NCI-H748 (cell line): Measurements from ENCODE around the gene KPNA2.
"Not testable (repeated sequence)": the region's sequence is repeated elsewhere in the genome, so short reads cannot be mapped to it uniquely, and the experiment has no call there.

ENCODE experiments used
- DNase-seq: peaks from one replicate; lab custom pipeline; 2025; ENCODE audit not compliant: unreplicated experiment; lab: John Stamatoyannopoulos, UW

KPNA2 gene

DNA sequence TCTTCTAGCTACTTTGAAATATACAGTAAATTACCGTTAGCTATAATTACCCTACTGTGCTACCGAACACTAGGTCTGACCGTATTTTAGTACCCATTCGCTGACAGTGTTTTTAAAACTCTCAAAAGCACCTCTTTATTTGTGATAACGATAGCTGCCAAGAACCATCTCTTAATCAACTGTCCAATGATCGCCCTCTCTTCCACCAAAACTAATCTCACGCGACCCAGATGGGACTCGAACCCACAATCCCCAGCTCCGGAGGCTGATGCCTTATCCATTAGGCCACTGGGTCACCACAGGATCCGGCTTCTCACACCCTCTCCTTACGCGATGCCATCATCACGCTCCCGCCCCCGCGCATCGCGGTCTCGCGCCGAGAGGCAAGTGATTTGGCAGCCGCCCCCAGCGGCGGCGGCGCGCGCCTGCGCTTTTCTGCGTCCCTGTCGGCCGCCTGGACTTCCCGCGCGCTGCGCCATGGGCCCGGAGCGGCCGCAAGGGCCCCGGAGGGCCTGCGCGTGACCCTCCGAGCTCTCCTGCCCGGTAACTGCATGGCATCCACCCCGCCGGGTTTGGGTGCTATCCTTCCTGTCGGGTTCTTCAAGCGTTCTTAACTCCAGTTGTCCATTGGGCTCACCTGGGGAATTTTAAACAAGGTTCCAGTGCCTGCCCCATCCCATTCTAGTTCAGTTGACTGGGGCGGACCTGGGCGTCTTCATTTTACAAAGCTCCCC lies 15.7 kb upstream of the KPNA2 start:
- DNase-seq, result peak; percentile 95

DNA sequence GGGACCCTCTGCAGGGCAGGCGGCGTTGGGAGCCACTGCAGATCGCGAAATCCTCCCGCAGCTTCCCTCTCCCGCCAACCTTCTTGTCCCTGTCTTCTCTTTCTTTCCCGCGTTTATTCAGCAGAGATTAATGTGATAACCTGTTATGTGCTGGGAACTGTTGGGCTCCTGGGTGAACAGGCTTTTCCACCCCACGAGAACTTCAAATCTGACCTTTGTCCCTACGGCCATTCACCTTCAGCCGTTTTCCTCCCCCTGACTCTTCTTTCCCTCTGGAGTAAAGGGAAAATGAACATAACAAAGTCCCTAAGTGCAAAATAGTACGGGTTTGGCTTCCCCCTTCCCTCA lies 15.2 kb upstream of the KPNA2 start:
- peak; percentile 76 for DNase-seq

DNA sequence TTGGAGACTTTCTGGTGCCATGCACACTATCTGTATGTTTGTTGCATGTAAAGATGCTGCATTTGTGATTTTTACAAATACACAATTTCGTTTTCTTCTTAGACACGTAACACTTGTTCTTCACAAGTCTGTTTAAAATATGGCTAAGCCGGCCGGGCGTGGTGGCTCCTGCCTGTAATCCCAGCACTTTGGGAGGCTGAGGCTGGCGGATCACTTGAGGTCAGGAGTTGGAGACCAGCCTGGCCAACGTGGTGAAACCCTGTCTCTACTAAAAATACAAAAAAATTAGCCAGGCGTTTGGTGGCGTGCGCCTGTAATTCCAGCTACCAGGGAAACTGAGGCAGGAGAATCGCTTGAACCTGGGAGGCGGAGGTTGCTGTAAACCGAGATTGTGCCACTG lies 14.7 kb upstream of the KPNA2 start:
- not testable (repeated sequence) for DNase-seq

DNA sequence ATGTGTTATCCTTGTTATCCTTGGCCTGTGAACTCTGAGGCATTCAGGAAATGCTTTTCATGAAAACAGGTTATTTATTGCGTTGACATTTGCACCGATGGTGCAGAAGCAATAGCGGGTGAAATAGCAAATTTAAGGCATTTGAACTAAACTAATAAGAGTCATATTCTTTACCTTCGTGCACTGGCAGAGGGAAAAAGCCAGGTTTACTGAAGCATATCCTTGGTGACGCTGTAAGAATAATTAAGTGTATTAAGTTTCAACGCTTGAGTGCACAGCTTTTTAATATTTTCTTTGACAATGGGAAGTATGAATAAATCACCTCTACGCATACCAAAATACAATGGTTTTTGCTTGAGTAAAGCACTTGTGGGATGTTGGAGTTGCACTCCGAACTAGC lies 13.6 kb upstream of the KPNA2 start:
- no peak for DNase-seq

DNA sequence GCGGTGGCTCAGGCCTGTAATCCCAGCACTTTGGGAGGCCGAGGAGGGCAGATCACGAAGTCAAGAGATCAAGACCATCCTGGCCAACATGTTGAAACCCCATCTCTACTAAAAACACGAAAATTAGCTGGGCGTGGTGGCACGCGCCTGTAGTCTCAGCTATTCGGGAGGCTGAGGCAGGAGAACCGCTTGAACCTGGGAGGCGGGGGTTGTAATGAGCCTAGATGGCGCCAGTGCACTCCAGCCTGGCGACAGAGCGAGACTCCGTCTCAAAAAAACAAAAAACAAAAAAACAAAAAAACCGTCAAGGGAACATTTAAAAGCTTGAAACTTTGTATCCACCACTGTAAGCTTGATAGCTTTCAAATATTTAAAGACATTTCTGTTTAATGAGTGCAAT lies 13.0 kb upstream of the KPNA2 start:
- not testable (repeated sequence) for DNase-seq

DNA sequence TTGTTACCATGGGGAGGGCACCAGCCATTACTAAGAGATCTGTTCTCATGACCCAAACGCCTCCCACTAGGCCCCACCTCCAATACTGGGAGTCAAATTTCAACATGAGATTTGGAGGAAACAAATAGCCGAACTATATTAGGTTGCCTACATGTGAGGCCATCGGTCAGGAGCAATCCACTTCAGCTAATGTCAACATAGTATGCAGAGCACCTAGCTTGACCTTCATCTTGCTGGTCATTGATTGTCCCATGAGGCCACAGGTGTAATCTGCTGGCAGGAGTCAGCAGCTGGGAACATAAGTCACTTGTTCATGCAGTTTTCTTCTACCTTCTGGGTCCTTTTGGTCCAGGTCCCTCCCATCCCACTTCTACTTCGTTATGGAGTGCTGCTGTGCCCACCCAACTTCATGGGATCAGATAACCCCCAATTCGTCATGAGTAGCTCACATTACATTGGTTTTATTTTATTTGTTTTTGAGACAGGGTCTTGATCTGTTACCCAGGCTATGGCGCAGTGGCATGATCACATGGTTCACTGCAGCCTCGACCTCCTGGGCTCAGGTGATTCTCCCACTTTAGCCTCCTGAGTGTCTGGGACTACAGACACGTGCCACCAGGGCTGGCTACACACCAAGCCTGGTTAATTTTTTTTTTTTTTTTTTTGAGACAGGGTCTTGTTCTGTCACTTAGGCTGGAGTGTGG lies 5.9 kb upstream of the KPNA2 start:
- DNase-seq, result peak; percentile 61

DNA sequence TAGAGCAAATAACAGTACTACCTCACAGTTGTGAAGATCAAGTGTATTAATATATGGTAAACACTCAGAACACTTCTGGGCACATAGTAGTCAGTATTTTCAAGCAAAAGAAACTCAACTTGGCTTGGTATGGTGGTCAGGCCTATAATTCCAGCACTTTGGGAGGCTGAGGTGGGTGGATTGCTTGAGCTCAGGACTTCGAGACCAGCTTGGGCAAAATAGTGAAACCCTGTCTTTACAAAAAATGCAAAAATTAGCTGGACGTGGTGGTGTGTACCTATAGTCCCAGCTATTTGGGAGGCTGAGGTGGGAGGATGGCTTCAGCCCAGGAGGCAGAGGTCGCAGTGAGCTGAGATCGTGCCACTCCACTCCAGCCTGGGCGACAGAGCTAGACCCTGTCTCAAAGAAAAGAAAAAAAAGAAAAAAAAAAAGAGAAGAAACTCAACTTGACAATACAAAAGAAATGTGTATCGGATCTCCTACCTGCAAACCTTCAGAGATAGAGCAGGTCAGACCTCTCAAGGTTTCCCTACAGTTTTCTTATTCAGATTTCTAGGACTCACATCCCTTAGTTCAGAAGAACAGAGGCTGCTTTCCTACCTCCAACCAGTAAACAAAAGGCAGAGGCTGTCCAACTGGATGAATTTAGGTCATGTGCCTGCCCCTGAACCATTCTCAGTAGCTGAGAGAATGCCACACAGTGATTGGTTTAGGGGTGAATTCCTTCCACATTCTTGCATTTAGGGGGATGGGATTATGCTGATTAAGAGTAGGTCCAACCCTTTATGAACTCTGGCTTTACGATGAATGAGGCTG lies 1.7 kb upstream of the KPNA2 start:
- peak; percentile 75 for DNase-seq

DNA sequence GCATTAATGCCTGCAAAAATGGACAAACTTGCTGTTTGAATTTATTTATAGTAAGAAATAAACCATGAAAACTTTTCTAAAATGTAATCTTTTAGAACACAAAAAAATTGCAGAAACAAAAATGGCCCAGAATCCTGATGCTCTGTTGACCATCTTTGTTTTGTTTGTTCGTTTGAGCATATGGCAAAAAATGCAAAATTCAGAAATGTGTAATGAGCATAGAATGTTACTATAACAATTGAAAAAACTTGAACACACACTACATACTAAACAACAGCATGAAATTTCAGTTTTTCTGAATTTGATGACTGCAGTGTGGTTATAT lies 1.1 kb upstream of the KPNA2 start:
- no peak for DNase-seq

DNA sequence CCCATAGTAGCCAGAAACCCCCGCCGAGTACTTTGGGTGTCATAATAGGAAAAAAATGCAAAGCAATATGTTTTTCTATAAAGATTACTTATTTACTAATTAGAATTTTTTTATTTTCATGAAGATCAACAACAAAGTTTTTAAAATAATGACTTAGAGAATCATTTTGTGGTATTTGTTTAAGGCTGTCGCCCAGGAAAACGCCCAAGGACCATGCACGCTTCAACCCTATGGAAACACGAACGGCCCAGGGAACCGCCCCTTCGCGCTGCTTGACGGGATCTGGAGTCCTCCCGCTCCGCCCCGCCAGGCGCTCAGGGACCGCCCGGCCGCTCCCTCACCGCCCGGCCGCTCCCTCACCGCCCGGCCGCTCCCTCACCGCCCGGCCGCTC lies 408 bp upstream of the KPNA2 start:
- peak; percentile 99 for DNase-seq

DNA sequence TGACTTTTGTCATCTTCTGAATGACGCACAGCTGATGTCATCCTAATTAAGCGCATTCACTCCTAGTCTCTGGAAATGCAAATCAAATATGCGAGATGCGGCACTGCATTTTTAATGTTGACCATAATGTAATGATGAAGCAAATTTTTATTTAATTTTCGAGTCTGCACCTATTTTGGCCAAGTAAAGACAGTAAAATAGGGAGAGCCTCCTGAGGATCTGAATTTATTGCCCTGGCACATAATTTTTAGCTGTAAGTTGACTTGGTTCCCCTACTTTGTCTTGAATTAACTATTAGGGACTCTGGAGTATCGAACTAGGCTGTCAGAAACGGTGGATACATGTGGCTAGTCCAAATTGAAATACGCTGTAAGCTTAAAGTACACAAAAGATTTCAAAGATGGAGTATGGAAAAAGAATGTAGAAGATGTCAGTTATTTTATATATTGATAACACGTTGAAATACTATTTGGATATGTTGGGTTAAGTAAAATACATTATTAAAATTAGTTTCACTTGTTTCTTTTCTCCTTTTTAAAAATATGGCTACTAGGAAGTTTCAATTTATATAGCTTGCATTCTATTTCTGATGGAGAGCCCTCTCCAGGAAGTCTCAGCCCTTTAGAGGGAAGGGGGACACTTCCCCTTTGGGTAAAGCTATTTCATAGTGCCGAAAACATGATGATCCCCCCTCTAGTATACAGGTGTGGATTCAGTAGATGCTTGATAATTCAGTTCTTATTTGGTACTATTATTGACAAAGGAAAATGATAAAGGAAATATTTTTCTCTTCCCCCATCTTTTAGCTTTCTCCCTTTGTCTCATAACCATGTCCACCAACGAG lies 991 bp downstream of the KPNA2 start:
- DNase-seq, result no peak

DNA sequence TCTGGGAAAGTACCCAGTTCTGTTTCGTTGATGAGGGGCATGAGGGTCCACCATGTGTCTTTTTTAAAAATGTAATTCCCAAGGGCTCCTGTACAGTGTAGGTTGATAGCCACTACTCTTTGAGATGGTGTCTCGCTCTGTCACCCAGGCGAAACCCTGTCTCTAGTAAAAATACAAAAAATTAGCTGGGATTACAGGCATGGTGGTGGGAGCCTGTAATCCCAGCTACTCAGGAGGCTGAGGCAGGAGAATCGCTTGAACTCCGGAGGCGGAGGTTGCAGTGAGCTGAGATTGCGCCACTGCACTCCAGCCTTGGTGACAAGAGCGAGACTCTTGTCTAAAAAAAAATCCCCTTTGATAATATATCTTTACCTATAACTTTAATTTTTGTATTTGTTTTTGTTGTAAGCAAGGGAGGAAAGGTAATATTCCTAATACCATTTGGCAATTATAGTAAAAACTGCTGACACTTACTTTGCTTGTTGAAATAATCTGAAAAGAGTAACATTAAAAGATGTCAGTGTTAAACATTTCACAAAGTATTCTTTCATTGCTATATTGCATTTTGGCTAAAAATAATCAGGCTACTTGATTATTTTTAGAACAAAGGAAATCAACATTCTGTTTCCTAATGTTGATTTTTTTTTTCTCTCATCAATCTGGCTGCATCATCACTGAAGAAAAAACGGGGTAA lies 11.8 kb downstream of the KPNA2 start:
- no peak for DNase-seq

DNA sequence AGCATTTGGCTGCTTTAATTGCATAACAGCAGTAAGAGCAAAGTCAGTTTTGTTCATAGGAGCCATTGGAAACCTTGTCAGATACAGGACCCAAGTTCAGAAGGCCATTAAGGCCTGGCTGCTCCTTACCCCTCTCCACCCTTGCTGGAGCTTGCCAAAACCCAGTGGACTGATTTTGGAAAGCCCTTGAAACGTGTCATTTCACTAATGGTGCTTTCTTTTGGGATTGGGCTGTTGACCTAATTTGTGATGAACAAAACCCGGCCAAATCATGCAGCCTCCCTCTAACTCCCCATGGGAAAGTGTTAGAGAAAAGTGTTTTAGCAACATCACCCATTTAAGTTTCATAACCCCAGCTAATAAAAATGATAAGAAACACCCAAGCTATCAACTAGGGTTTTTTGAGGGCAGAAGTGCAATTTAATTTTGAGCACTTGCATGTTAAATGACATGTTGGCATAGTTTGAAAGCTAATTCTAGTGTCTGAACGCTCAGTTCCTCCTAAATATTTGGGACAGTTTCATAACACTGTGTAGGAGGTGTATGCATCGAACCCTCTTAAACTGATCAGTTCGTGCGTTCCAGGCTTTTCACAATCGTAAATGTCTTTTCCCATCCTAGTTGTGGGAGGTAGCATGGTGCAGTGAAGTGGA lies 12.5 kb downstream of the KPNA2 start:
- DNase-seq, result not testable (repeated sequence)

DNA sequence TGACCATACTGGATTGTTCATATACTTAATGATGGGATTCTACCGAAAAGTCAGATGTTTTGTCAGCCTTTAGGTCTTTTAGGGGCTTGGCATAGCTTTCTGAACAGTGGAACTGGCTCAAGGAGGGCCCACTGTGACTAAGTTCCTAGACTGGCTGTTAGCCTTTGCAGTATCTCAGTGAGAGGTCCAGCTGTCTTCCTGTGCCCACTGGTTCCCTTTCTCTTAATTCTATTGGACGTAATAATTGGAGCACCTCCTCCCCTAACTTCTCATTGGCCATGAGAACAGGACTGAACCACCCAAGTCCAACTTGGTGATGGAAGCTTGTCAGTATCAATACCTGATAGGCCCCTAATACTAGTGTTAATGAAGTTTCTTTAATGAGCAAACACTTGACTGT lies 13.5 kb downstream of the KPNA2 start:
- DNase-seq, result no peak

DNA sequence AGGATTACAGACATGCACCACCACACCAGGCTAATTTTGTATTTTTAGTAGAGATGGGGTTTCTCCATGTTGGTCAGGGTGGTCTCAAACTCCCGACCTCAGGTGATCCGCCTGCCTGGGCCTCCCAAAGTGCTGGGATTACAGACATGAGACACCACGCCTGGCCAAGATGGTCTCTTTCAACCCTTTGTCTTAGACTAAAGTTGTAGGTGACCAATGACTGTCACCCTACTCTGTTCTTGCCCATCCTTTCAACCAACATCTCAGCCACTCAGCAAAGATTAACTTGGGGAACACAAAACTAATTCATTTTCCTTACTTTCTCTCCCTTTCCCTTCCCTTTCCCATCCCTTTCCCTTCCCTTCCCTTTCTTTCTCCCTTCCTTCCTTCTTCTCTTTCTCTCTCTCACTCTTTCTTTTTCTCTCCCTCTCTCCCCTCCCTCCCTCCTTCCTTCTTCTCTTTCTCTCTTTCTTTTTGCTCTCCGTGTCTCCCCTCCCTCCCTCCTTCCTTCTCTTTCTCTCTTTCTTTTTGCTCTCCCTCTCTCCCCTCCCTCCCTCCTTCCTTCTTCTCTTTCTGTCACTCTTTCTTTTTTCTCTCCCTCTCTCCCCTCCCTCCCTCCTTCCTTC lies 14.4 kb downstream of the KPNA2 start:
- DNase-seq, result not testable (repeated sequence)

DNA sequence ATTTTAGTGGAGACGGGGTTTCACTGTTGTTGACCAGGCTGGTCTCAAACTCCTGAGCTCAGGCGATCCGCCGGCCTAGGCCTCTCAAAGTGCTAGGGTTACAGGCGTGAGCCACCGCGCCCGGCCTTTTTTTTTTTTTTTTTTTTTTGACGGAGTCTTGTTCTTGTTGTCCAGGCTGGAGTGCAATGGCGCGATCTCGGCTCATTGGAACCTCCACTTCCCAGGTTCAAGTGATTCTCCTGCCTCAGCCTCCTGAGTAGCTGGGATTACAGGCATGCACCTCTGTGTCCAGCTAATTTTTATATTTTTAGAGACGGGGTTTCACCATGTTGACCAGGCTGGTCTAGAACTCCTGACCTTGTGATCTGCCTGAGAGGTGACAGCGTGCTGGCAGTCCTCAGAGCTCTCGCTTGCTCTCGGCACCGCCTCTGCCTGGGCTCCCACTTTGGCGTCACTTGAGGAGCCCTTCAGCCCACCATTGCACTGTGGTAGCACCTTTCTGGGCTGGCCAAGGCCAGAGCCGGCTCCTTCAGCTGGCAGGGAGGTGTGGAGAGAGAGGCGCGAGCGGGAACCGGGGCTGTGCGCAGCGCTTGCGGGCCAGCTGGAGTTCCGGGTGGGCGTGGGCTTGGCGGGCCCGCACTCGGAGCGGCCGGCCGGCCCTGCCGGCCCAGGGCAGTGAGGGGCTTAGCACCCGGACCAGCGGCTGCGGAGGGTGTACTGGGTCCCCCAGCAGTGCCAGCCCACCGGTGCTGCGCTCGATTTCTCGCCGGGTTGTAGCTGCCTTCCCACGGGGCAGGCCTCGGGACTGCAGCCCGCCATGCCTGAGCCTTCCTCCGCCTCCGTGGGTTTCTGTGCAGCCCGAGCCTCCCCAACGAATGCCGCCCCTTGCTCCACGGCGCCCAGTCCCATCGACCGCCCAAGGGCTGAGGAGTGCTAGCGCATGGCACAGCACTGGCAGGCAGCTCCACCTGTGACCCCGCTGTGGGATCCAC lies 16.1 kb downstream of the KPNA2 start:
- DNase-seq, result not testable (repeated sequence)

DNA sequence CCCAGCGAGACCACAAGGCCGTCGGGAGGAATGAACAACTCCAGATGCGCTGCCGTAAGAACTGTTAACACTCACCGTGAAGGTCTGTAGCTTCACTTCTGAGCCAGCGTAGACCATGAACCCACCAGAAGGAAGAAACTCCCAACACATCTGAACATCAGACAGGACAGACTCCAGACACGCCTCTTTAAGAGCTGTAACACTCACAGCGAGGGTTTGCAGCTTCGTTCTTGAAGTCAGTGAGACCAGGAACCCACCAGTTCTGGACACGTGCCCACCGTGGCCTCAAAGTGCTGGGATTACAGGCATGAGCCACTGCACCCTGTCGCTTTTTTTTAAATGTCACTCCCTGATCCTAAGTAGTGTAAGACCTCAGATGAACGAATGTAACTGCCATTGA lies 17.3 kb downstream of the KPNA2 start:
- DNase-seq, result no peak

DNA sequence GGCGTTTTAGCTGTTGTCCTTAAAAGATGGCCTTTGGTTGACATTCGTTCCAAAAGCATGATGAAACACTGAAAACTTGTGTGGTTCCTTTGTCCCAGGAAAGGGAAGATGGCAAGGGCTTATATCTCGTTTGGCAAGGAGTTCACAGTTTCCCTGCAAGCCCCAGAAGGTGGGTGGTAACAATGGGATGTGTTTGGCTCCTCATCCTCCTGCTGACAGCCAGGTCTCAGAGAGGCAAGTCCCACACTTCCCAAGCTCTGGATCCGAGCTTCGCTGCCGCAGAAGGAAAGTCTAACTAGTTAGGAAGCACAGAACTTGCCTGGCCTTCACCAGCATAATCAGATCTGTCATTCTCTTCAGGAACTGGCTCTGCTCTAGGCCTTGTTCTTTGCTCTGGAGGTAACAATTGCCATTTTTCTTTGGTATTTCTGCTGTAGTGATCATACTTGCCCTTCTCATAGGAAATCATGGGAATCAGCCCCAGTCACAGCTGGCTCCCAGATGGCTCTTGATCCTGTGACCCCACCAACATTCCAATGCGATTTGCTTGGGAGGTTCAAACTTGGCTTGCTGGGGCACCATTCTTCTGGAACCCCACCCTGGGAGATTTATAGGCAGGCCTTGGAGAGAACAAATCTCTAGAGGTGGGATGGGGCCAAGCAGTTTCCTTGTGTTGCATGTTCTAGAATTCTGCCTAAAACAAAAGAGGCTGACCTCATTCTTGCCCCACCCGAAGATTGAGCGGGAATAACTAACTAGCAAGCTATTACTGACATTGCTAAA lies 17.9 kb downstream of the KPNA2 start:
- DNase-seq, result no peak
